Neural progenitor cell (in vitro differentiated cells): ENCODE measurements around the gene CCNB1. TPM values are rescaled to one million over a fixed set of nuclear protein-coding genes. Genes with fewer than 3 reads are reported as not detected.

Experiments used
- DNase-seq: peaks from one replicate; pipeline ENCODE4 v3.0.0-alpha.2; 2016; ENCODE audit warnings: low spot score
- H2AFZ ChIP-seq: fragments of 200-600 bp; sonication (generic); replicated peaks from 2 replicates; pipeline ENCODE4 v1.6.1; 2016; ENCODE audit warnings: antibody characterized with exemption
- H3F3A ChIP-seq: fragments of 200-600 bp; sonication (generic); 2 replicates; pipeline ENCODE4 v1.6.1; 2016; ENCODE audit warnings: antibody characterized with exemption, low read depth
- H3K27ac ChIP-seq: fragments of 200-600 bp; sonication (generic); 2 replicates; pipeline ENCODE4 v1.5.1; 2016; ENCODE audit warnings: mild to moderate bottlenecking
- H3K27me3 ChIP-seq: fragments of 200-600 bp; sonication (generic); 2 replicates; pipeline ENCODE4 v1.6.1; 2016; ENCODE audit warnings: mild to moderate bottlenecking, moderate library complexity
- H3K36me3 ChIP-seq: fragments of 200-600 bp; sonication (generic); 2 replicates; pipeline ENCODE4 v1.5.1; 2016
- H3K4me1 ChIP-seq: fragments of 200-600 bp; sonication (generic); 2 replicates; pipeline ENCODE4 v1.6.1; 2016; ENCODE audit warnings: mixed run types
- H3K4me2 ChIP-seq: fragments of 200-600 bp; sonication (generic); 2 replicates; pipeline ENCODE4 v1.6.1; 2016
- H3K4me3 ChIP-seq: fragments of 200-600 bp; sonication (generic); 2 replicates; pipeline ENCODE4 v1.5.1; 2016
- H3K79me2 ChIP-seq: fragments of 200-600 bp; sonication (generic); 2 replicates; pipeline ENCODE4 v1.6.1; 2016; ENCODE audit warnings: low read depth
- H3K9ac ChIP-seq: fragments of 200-600 bp; sonication (generic); 2 replicates; pipeline ENCODE4 v1.6.1; 2016
- H3K9me3 ChIP-seq: fragments of 200-600 bp; sonication (generic); 2 replicates; pipeline ENCODE4 v1.5.1; 2016; ENCODE audit warnings: low read depth
- H4K20me1 ChIP-seq: fragments of 200-600 bp; sonication (generic); 2 replicates; pipeline ENCODE4 v1.6.1; 2016; ENCODE audit warnings: low read depth
- H3K27ac Mint-ChIP-seq: 3 replicates; pipeline ENCODE4 v1.8.0; 2021; ENCODE audit warnings: mixed read lengths
- H3K27me3 Mint-ChIP-seq: 2 replicates; pipeline ENCODE4 v1.8.0; 2022; ENCODE audit warnings: low read depth, mild to moderate bottlenecking, inconsistent platforms, moderate library complexity, mixed read lengths; ENCODE audit not compliant: insufficient read depth
- H3K36me3 Mint-ChIP-seq: 3 replicates; pipeline ENCODE4 v1.8.0; 2021; ENCODE audit warnings: mixed read lengths
- H3K4me1 Mint-ChIP-seq: 3 replicates; pipeline ENCODE4 v1.8.0; 2021; ENCODE audit warnings: mixed read lengths
- H3K4me3 Mint-ChIP-seq: 3 replicates; pipeline ENCODE4 v1.8.0; 2021; ENCODE audit warnings: mild to moderate bottlenecking, moderate library complexity, mixed read lengths
- H3K9me3 Mint-ChIP-seq: 3 replicates; pipeline ENCODE4 v1.8.0; 2020; ENCODE audit warnings: mixed read lengths
- EZH2 ChIP-seq: fragments of 200-600 bp; sonication (generic); IDR thresholded peaks from 2 replicates; pipeline ENCODE4 v1.6.1; 2017; ENCODE audit warnings: antibody characterized with exemption, mild to moderate bottlenecking, moderate library complexity
- EZH2phosphoT487 ChIP-seq: fragments of 200-600 bp; sonication (generic); IDR thresholded peaks from 2 replicates; pipeline ENCODE4 v1.6.1; 2017; ENCODE audit warnings: antibody characterized with exemption
- total RNA-seq: library from RNA; depleted of rRNA; stranded (reverse); fragments of >200 nt; gene quantifications from 2 replicates; pipeline ENCODE4 v1.2.3, GENCODE V29; 2015; ENCODE audit warnings: low replicate concordance
- TF ChIP-seq, protein P1 (sequence below): fragments of 200-600 bp; sonication (generic); IDR thresholded peaks from 2 replicates; pipeline ENCODE4 v1.5.1; 2017; ENCODE audit warnings: antibody characterized with exemption, mild to moderate bottlenecking

Gene CCNB1
- total RNA-seq, 1 donor from 2014 or later: 408 TPM

DNA sequence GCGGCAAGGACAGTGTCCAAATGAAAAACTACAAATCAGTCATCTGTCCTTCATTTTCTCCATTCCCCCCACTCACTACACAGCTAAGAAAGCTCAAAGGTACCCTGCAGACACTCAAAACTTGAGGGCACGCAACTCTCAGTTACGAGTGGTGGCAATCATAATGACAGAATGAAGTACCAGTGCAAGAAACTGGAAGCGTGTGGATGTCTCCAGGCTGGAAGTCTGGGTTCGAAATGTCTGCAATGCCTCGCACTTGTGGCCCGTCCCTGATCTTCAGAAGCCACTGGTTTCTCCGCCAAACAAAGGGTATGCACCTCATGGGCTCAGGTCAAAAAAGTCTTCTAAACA is 21.8 kb downstream of the CCNB1 start:
- Histone ChIP-seq H3K36me3 (peaks cover 11% of the 10 kb centered on the region), H3K4me1 (peaks cover 7% of the 10 kb centered on the region), H3F3A (peaks cover 10% of the 10 kb centered on the region), H2AFZ (peak overlapping the region; percentile 99), H3K27me3 (no peaks in the 10 kb centered on the region), H3K9ac (peak overlapping the region; percentile 72), H4K20me1 (no peaks in the 10 kb centered on the region), H3K4me2 (peak overlapping the region; percentile 92), H3K79me2 (peaks cover 30% of the 10 kb centered on the region), H3K9me3 (no peaks in the 10 kb centered on the region), H3K27ac (peak overlapping the region; percentile 92), H3K4me3 (peak overlapping the region; percentile 92)
- TF ChIP-seq, protein P1, sequence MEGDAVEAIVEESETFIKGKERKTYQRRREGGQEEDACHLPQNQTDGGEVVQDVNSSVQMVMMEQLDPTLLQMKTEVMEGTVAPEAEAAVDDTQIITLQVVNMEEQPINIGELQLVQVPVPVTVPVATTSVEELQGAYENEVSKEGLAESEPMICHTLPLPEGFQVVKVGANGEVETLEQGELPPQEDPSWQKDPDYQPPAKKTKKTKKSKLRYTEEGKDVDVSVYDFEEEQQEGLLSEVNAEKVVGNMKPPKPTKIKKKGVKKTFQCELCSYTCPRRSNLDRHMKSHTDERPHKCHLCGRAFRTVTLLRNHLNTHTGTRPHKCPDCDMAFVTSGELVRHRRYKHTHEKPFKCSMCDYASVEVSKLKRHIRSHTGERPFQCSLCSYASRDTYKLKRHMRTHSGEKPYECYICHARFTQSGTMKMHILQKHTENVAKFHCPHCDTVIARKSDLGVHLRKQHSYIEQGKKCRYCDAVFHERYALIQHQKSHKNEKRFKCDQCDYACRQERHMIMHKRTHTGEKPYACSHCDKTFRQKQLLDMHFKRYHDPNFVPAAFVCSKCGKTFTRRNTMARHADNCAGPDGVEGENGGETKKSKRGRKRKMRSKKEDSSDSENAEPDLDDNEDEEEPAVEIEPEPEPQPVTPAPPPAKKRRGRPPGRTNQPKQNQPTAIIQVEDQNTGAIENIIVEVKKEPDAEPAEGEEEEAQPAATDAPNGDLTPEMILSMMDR: no peak
- TF ChIP-seq EZH2 (no peak), EZH2phosphoT487 (no peak)
- peak overlapping the region; percentile 100 for H3K27ac Mint-ChIP-seq
- peaks cover 2% of the 10 kb centered on the region for H3K27me3 Mint-ChIP-seq
- H3K36me3 Mint-ChIP-seq: peaks cover 6% of the 10 kb centered on the region
- DNase-seq: no peak
- no peaks in the 10 kb centered on the region for H3K9me3 Mint-ChIP-seq
- peaks cover 14% of the 10 kb centered on the region for H3K4me1 Mint-ChIP-seq
- peak overlapping the region; percentile 98 for H3K4me3 Mint-ChIP-seq

- Mint-ChIP-seq H3K4me1 (peaks cover 14% of the 10 kb centered on the region), H3K27ac (peak within 1 kb of the TSS; percentile 100), H3K9me3 (no peaks in the 10 kb centered on the region), H3K36me3 (peaks cover 7% of the 10 kb centered on the region), H3K4me3 (peak within 1 kb of the TSS; percentile 98), H3K27me3 (peaks cover 2% of the 10 kb centered on the region)
- DNase-seq: peak; percentile 96
- no peaks in the 10 kb centered on the region for H3K9me3 ChIP-seq
- H3K4me1 ChIP-seq: peaks cover 7% of the 10 kb centered on the region
- H3K27ac ChIP-seq: peak within 1 kb of the TSS; percentile 92
- peaks cover 11% of the 10 kb centered on the region for H3K36me3 ChIP-seq
- no peaks in the 10 kb centered on the region for H3K27me3 ChIP-seq
- H3K4me2 ChIP-seq: peak within 1 kb of the TSS; percentile 92
- H3F3A ChIP-seq: peaks cover 10% of the 10 kb centered on the region
- peak within 1 kb of the TSS; percentile 92 for H3K4me3 ChIP-seq
- peaks cover 30% of the 10 kb centered on the region for H3K79me2 ChIP-seq
- no peaks in the 10 kb centered on the region for H4K20me1 ChIP-seq
- peak within 1 kb of the TSS; percentile 99 for H2AFZ ChIP-seq
- TF ChIP-seq, protein P1: no peak
- no peak for TF ChIP-seq EZH2phosphoT487
- no peak for TF ChIP-seq EZH2
- H3K9ac ChIP-seq: peak within 1 kb of the TSS; percentile 72
Observed at GRCh38 chr5:69189162-69190086, 22.5 kb downstream of the CCNB1 start, which contains the start of gene CENPH. TSS of gene CENPH (plus strand) at chr5:69189583. CDS start at chr5:69189635, 52 bp downstream.

GRCh38 chr5:69202497-69202896 is 35.5 kb downstream of the CCNB1 start:
- Mint-ChIP-seq H3K36me3 (peaks cover 14% of the 10 kb centered on the region), H3K9me3 (no peaks in the 10 kb centered on the region), H3K4me3 (no peak overlapping the region), H3K4me1 (no peaks in the 10 kb centered on the region), H3K27me3 (peaks cover 2% of the 10 kb centered on the region), H3K27ac (no peak overlapping the region)
- Histone ChIP-seq H3K4me2 (no peak overlapping the region), H3K9me3 (no peaks in the 10 kb centered on the region), H3F3A (peaks cover 10% of the 10 kb centered on the region), H3K27me3 (no peaks in the 10 kb centered on the region), H4K20me1 (no peaks in the 10 kb centered on the region), H3K9ac (no peak overlapping the region), H3K36me3 (peaks cover 15% of the 10 kb centered on the region), H3K27ac (no peak overlapping the region), H3K79me2 (no peaks in the 10 kb centered on the region), H2AFZ (no peak overlapping the region), H3K4me3 (no peak overlapping the region), H3K4me1 (no peaks in the 10 kb centered on the region)
- DNase-seq: no peak
- TF ChIP-seq EZH2 (no peak), EZH2phosphoT487 (no peak)
- TF ChIP-seq, protein P1: no peak
